Neural cell (in vitro differentiated cells): ENCODE data around the gene INSIG2.

ENCODE experiments used
- EZH2 ChIP-seq: fragments of 200-600, 300-800 bp; shearing (Covaris generic), sonication (generic); IDR thresholded peaks from 2 replicates; pipeline ENCODE4 v1.6.1; 2014; ENCODE audit warnings: antibody characterized with exemption, low read length, borderline replicate concordance, mild to moderate bottlenecking; ENCODE audit not compliant: insufficient read depth, poor library complexity, severe bottlenecking
- RAD21 ChIP-seq: fragments of 450-650 bp; conservative IDR thresholded peaks from 2 replicates; pipeline ENCODE4 v1.6.1; 2014; ENCODE audit warnings: antibody characterized with exemption, mild to moderate bottlenecking, moderate library complexity
- TF ChIP-seq, protein P1 (sequence below): fragments of 450-650 bp; IDR thresholded peaks from 2 replicates; pipeline ENCODE4 v1.5.1; 2014; ENCODE audit warnings: antibody characterized with exemption, mild to moderate bottlenecking, moderate library complexity; ENCODE audit not compliant: poor library complexity, severe bottlenecking
- TF ChIP-seq, protein P2 (sequence below): IDR thresholded peaks from 2 replicates; pipeline ENCODE4 v1.6.1; 2012; ENCODE audit warnings: borderline replicate concordance

DNA sequence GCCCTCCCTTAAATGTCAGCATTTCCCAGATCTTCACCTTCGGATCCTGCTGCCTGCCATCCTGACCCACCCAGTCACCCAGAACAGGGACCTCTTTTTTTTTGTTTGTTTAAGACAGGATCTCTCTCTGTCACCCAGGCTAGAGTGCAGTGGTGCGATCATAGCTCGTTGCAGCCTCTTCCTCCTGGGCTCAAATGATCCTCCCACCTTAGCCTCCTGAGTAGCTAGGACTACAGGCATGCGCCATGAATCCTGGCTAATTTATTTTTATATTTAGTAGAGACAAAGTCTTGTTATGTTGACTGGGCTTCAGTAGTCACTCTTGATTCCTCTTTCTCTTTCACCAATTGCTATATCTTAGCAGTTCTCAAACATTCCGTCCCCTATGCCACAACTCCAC is 39.0 kb downstream of the INSIG2 start:
- TF ChIP-seq, protein P1, sequence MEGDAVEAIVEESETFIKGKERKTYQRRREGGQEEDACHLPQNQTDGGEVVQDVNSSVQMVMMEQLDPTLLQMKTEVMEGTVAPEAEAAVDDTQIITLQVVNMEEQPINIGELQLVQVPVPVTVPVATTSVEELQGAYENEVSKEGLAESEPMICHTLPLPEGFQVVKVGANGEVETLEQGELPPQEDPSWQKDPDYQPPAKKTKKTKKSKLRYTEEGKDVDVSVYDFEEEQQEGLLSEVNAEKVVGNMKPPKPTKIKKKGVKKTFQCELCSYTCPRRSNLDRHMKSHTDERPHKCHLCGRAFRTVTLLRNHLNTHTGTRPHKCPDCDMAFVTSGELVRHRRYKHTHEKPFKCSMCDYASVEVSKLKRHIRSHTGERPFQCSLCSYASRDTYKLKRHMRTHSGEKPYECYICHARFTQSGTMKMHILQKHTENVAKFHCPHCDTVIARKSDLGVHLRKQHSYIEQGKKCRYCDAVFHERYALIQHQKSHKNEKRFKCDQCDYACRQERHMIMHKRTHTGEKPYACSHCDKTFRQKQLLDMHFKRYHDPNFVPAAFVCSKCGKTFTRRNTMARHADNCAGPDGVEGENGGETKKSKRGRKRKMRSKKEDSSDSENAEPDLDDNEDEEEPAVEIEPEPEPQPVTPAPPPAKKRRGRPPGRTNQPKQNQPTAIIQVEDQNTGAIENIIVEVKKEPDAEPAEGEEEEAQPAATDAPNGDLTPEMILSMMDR: no peak
- no peak for TF ChIP-seq EZH2
- TF ChIP-seq RAD21: no peak
- TF ChIP-seq, protein P2, sequence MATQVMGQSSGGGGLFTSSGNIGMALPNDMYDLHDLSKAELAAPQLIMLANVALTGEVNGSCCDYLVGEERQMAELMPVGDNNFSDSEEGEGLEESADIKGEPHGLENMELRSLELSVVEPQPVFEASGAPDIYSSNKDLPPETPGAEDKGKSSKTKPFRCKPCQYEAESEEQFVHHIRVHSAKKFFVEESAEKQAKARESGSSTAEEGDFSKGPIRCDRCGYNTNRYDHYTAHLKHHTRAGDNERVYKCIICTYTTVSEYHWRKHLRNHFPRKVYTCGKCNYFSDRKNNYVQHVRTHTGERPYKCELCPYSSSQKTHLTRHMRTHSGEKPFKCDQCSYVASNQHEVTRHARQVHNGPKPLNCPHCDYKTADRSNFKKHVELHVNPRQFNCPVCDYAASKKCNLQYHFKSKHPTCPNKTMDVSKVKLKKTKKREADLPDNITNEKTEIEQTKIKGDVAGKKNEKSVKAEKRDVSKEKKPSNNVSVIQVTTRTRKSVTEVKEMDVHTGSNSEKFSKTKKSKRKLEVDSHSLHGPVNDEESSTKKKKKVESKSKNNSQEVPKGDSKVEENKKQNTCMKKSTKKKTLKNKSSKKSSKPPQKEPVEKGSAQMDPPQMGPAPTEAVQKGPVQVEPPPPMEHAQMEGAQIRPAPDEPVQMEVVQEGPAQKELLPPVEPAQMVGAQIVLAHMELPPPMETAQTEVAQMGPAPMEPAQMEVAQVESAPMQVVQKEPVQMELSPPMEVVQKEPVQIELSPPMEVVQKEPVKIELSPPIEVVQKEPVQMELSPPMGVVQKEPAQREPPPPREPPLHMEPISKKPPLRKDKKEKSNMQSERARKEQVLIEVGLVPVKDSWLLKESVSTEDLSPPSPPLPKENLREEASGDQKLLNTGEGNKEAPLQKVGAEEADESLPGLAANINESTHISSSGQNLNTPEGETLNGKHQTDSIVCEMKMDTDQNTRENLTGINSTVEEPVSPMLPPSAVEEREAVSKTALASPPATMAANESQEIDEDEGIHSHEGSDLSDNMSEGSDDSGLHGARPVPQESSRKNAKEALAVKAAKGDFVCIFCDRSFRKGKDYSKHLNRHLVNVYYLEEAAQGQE: no peak
